ENCODE measurements around the gene PLAGL1.

DNA sequence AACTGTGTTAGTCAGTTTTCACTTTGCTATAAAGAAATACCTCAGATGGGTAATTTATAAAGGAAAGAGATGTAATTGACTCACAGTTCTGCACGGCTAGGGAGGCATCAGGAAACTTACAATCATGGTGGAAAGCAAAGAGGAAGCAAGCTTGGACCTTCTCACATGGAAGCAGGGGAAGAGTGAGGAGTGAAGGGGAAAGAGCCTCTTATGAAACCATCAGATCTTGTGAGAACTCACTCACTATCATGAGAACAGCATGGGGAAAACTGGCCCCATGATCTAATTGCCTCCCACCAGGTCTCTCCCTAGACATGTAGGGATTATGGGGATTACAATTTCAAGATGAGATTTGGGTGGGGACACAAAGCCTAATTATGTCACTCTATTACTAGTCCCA, 41.3 kb upstream of the PLAGL1 start:
- no peak for TF ChIP-seq EZH2 (IDR thresholded peaks at IDR 0.05; ENCODE audit: borderline replicate concordance, low read length)
- no peak for TF ChIP-seq CTCF (conservative IDR thresholded peaks at IDR 0.05 in 1 of 2, IDR thresholded peaks at IDR 0.05 in 1 of 2; ENCODE audit: extremely low read depth in 1 of 2, insufficient read depth in 1 of 2, low read depth in 1 of 2, low read length in 2 of 2)

Measured in mammary epithelial cell (primary cell).